Testis (tissue), 3 donors: ENCODE results near the gene GRIA4. TPM values are rescaled to one million over a fixed set of nuclear protein-coding genes. Genes with fewer than 3 reads are reported as not detected.

Source experiments
- DNase-seq: peaks from one replicate; pipeline ENCODE4 v3.0.0-alpha.2; 2019
- H3K27ac ChIP-seq, 2 donors: fragments of 200-600 bp; sonication (generic); one replicate each; pipeline ENCODE4 v1.5.1; 2019
- H3K27me3 ChIP-seq: fragments of 200-600 bp; sonication (generic); one replicate; pipeline ENCODE4 v1.5.1; 2019
- H3K36me3 ChIP-seq: fragments of 200-600 bp; sonication (generic); one replicate; pipeline ENCODE4 v1.5.1; 2017; ENCODE audit warnings: low read depth; ENCODE audit errors: missing control alignments
- H3K4me1 ChIP-seq: fragments of 200-600 bp; sonication (generic); one replicate; pipeline ENCODE4 v1.5.1; 2019
- H3K4me3 ChIP-seq, 2 donors: fragments of 200-600 bp; sonication (generic); one replicate each; pipeline ENCODE4 v1.5.1; 2017 to 2019
- H3K9me3 ChIP-seq: fragments of 200-600 bp; sonication (generic); one replicate; pipeline ENCODE4 v1.5.1; 2017
- CTCF ChIP-seq, 3 experiments: fragments of 450-650 bp in 2 of 3; fragments of 200-600 bp in 1 of 3; sonication (generic) in 1 of 3; IDR thresholded peaks; one replicate each; pipeline ENCODE4 v1.5.1; 2016 to 2019; ENCODE audit warnings: antibody characterized with exemption in 3 of 3, mild to moderate bottlenecking in 2 of 3, moderate library complexity in 1 of 3
- POLR2A ChIP-seq: fragments of 450-650 bp; IDR thresholded peaks from one replicate; pipeline ENCODE4 v1.6.1; 2017; ENCODE audit warnings: antibody characterized with exemption, mild to moderate bottlenecking, moderate library complexity
- WGBS, 2 donors: methylation state at CpG; one replicate each; pipeline ENCODE4 v1.1.5; 2018; 5-methylcytosine and 5-hydroxymethylcytosine counted together
- intact Hi-C: fragments of 100-400 bp; cut with DNase I; formaldehyde crosslinking; loops from one replicate; pipeline ENCODE4 v1.15.1; 2023; ENCODE audit warnings: low total_unique reads
- polyA plus RNA-seq: library from polyadenylated mRNA; stranded (reverse); fragments of 350-450 nt; fragmentation: Illumina TruSeq; extraction: RNeasy Lipid Tissue Mini Kit (QIAGEN cat#74804); gene quantifications from one replicate; pipeline ENCODE4 v1.2.3, GENCODE V29; 2014; ENCODE audit warnings: low read depth, low replicate concordance; ENCODE audit not compliant: insufficient read depth
- total RNA-seq, 2 donors: library from RNA; depleted of rRNA; stranded (reverse); fragments of >200 nt; gene quantifications; one replicate each; pipeline ENCODE4 v1.2.3, GENCODE V29; 2016

Gene GRIA4
- total and polyA plus RNA-seq, 3 donors from 2014 or later, result 0.08 to 1.1 (median 0.18) TPM

GRCh38 chr11:105718641-105719040, 108.8 kb downstream of the GRIA4 start:
- intact Hi-C loops, result no loop called here
- 64% methylated on average over 5 of the region's 5 CpGs for WGBS, 2 donors
- DNase-seq, result no peak
- TF ChIP-seq POLR2A (no peak), CTCF (IDR thresholded peaks at IDR 0.05) (no peak)
- no peaks in the 10 kb centered on the region for H3K36me3 ChIP-seq
- no peak overlapping the region for H3K27ac ChIP-seq
- no peak overlapping the region for H3K4me3 ChIP-seq
- H3K9me3 ChIP-seq, result no peaks in the 10 kb centered on the region
- H3K4me1 ChIP-seq, result no peaks in the 10 kb centered on the region
- H3K27me3 ChIP-seq, result no peaks in the 10 kb centered on the region

- Histone ChIP-seq H3K9me3 (no peaks in the 10 kb centered on the region), H3K4me1 (no peaks in the 10 kb centered on the region), H3K36me3 (no peaks in the 10 kb centered on the region), H3K4me3 (no peak overlapping the region), H3K27me3 (no peaks in the 10 kb centered on the region), H3K27ac (no peak overlapping the region)
- 82 to 83% methylated on average over 11 of the region's 11 CpGs for WGBS, 2 donors
- intact Hi-C loops, result no loop called here
- no peak for DNase-seq
- TF ChIP-seq POLR2A, result no peak
- TF ChIP-seq CTCF (IDR thresholded peaks at IDR 0.05), result no peak
Observed at GRCh38 chr11:105719073-105719822, 109.4 kb downstream of the GRIA4 start.

- H3K27me3 ChIP-seq, result no peaks in the 10 kb centered on the region
- H3K36me3 ChIP-seq, result no peaks in the 10 kb centered on the region
- intact Hi-C loops, result no loop called here
- no peaks in the 10 kb centered on the region for H3K9me3 ChIP-seq
- no peaks in the 10 kb centered on the region for H3K4me1 ChIP-seq
- no peak overlapping the region for H3K27ac ChIP-seq
- WGBS, 2 donors, result 78 to 88% methylated on average over 2 of the region's 2 CpGs
- TF ChIP-seq CTCF (IDR thresholded peaks at IDR 0.05), result no peak
- no peak for TF ChIP-seq POLR2A
- no peak for DNase-seq
- H3K4me3 ChIP-seq, result no peak overlapping the region
Observed at GRCh38 chr11:105720096-105720495, 110.2 kb downstream of the GRIA4 start.

- TF ChIP-seq POLR2A (no peak), CTCF (IDR thresholded peaks at IDR 0.05) (no peak)
- intact Hi-C loops, result no loop called here
- Histone ChIP-seq H3K4me1 (no peaks in the 10 kb centered on the region), H3K9me3 (no peaks in the 10 kb centered on the region), H3K27ac (no peak overlapping the region), H3K27me3 (no peaks in the 10 kb centered on the region), H3K36me3 (no peaks in the 10 kb centered on the region), H3K4me3 (no peak overlapping the region)
- 79 to 83% methylated on average over 3 of the region's 3 CpGs for WGBS, 2 donors
- DNase-seq, result no peak
Observed at GRCh38 chr11:105723269-105723668, 113.4 kb downstream of the GRIA4 start.

- intact Hi-C loops, result no loop called here
- Histone ChIP-seq H3K9me3 (no peaks in the 10 kb centered on the region), H3K27ac (no peak overlapping the region), H3K36me3 (no peaks in the 10 kb centered on the region), H3K27me3 (no peaks in the 10 kb centered on the region), H3K4me3 (no peak overlapping the region), H3K4me1 (no peaks in the 10 kb centered on the region)
- no peak for TF ChIP-seq POLR2A
- no peak for TF ChIP-seq CTCF (IDR thresholded peaks at IDR 0.05)
- WGBS, 2 donors, result 93 to 94% methylated on average over 3 of the region's 3 CpGs
- no peak for DNase-seq
Observed at GRCh38 chr11:105732611-105733010, 122.7 kb downstream of the GRIA4 start.
